Stimulated activated CD8-positive, alpha-beta memory T cell treated with anti-CD3 and anti-CD28 coated beads, Interleukin-12 subunit alpha, Interleukin-12 subunit beta, amount 100 ng/mL, for 1 hour (primary cell): Measurements from ENCODE around the gene FFAR1.

ENCODE experiments used
- DNase-seq: peaks from one replicate; pipeline ENCODE4 v3.0.0-alpha.2; 2020; ENCODE audit warnings: low read depth

The FFAR1 gene, protein sequence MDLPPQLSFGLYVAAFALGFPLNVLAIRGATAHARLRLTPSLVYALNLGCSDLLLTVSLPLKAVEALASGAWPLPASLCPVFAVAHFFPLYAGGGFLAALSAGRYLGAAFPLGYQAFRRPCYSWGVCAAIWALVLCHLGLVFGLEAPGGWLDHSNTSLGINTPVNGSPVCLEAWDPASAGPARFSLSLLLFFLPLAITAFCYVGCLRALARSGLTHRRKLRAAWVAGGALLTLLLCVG (N-terminal part only)

DNA sequence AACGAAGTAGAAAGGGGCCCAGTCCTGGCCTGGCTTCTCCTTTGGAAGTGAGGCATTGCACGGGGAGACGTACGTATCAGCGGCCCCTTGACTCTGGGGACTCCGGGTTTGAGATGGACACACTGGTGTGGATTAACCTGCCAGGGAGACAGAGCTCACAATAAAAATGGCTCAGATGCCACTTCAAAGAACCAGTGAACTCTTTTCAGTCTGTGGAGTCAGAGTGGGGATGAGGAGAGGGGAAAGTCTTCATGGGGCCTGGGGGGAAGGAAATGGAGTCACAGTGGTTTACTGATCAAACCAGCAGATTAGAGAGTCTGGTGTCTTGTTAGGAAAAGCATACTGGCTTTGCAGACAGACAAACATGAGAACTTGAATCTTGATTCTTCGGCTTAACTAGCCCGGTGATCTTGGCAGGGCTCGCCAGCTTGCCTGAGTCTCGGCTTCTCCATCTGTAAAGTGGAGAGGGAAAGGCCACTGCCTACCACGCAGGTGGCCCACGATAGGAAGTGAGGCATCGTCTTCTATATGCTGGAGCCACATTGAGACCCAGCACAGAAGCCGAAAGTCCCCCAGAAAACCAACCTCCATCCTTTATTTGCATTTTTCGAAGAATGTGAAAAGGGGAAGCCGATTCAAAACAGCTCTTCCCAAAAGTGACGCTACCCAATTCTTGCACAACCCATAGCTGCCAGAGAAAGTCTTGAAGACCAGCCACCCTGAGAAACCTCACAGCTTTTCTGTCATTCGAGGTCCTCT lies at the start of gene FFAR1:
Gene FFAR1, plus strand, starts transcription at position 732 of the 759 bp plus-strand sequence. CDS start 3,650 bp downstream, outside the sequence.
- no peak for DNase-seq

GRCh38 chr19:35297922-35298321 lies 49.8 kb upstream of the FFAR1 start:
- no peak for DNase-seq

- DNase-seq: no peak
These were observed 49.1 kb upstream of the FFAR1 start for GRCh38 chr19:35298561-35298972.

- no peak for DNase-seq
These were observed 48.0 kb upstream of the FFAR1 start for GRCh38 chr19:35299523-35300338.

DNA sequence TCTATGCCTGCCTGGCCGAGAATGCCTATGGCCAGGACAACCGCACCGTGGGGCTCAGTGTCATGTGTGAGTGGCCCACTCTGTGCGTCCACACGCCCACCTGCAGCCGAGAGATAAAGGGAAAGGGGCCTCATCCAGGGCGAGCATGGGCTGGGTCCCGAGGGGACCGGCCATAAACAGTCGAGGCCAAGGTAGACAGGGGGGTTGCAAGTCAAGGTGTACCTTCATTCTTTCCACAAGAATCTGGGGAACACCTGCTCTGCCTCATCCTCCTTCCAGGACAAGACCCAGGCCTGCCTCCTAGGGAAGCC lies 47.4 kb upstream of the FFAR1 start:
- DNase-seq: no peak

DNA sequence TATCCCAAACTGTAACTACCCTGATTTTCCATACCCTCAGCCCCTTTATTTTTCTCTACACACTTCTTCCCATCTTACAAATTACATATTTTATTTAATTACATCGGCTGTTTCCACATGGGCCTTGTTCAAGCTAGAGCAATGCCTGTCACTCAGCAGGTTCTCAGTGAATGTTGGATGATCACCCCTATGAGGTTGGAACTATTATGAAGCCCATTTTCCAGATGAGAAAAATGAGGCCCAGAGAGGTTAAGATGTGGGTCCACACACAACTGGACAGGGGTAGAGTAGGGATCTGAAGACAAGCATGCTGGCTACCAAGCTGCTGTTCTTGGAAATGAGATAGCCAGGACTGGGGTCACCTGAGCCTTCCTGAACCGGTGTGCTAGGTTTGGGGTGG lies 45.7 kb upstream of the FFAR1 start:
- DNase-seq: no peak

GRCh38 chr19:35302446-35302845 lies 45.3 kb upstream of the FFAR1 start:
- no peak for DNase-seq

GRCh38 chr19:35303357-35303915 lies 44.3 kb upstream of the FFAR1 start:
- no peak for DNase-seq

DNA sequence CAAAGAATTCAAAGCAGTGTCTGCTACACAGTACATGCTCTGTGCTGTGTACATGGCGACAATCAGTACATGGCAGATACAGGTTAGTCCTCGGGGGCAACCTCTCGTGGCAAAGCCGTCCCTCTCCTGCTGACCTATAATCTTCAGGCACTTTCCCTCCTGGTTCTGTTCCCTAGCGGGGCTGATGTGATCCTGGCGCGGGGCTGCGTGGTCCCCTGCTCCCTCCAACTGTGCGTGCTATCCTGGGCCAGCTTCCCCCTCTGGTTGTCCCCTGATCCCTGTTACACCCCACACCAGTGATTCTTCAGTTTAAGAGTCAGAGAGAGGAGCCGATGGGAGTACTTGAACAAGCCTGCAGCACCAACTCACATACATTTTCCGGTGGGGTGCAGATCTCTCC lies 43.7 kb upstream of the FFAR1 start:
- DNase-seq: no peak

DNA sequence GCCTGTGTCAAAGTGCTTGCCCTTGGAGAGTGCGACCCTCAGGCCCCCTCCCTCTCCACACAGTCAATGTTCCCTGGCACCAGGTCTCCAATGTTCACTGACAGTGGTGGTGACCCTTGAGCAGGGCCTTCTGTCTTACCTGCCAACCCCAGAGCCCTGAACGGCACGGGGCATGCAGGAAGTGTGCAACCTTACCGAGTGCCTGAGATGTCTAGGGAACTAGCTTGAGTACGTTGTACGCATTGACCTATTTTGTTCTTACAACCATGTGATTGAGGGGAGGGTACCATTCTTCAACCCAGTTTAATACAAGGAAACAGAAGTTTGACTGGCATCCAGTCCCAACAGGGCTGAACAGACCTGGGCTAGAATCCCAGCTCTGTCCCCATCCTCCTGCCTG lies 42.5 kb upstream of the FFAR1 start:
- DNase-seq: no peak

GRCh38 chr19:35306473-35307246 lies 41.0 kb upstream of the FFAR1 start:
- DNase-seq: no peak

- DNase-seq: no peak
These were observed 39.8 kb upstream of the FFAR1 start for GRCh38 chr19:35307931-35308330.

DNA sequence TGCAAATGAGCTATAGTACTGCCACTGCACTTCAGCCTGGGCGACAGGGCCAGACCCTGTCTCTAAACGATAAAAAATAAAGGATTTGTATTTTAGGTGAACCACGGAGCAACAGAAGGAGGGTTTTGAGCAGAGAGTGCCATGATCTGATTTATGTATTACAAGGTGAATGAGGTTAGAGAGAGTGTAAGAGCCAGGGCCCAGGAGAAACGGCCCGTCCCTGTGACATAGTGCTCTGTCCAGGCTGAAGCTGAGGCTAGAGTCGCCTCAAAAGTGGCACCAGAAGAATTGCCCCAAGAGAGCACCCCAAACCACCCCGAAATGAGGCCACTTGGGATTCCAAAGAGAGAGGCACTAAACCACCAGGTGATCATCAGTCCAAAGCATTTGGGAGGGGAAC lies 38.8 kb upstream of the FFAR1 start:
- DNase-seq: no peak

- no peak for DNase-seq
These were observed 38.0 kb upstream of the FFAR1 start for GRCh38 chr19:35309481-35310279.

- no peak for DNase-seq
These were observed 37.4 kb upstream of the FFAR1 start for GRCh38 chr19:35310331-35310730.

DNA sequence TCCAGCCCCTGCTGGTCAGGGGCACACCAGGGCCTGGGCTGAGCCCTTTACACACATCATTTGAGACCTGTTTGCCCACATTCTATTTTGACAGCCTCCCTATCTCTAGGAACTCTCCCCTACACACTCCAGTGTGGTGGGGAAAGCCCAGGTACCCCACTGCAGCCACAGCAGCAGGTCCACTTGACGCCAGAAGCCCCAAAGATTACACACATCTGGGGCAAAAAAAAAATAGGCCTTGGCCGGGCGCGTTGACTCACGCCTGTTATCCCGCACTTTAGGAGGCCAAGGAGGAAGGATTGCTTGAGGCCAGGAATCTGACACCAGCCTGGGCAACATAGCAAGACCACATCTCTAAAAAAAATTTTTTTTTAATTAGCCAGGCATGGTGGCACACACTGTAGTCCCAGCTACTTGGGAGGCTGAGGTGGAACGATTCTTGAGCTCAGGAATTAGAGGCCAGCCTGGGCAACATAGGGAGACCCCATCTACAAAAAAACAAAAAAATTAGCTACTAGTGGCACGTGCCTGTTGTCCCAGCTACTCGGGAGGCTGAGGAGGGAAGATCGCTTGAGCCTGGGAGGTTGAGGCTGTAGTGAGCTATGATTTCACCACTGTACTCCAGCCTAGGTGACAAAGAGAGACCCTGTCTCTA lies 36.8 kb upstream of the FFAR1 start:
- no peak for DNase-seq

DNA sequence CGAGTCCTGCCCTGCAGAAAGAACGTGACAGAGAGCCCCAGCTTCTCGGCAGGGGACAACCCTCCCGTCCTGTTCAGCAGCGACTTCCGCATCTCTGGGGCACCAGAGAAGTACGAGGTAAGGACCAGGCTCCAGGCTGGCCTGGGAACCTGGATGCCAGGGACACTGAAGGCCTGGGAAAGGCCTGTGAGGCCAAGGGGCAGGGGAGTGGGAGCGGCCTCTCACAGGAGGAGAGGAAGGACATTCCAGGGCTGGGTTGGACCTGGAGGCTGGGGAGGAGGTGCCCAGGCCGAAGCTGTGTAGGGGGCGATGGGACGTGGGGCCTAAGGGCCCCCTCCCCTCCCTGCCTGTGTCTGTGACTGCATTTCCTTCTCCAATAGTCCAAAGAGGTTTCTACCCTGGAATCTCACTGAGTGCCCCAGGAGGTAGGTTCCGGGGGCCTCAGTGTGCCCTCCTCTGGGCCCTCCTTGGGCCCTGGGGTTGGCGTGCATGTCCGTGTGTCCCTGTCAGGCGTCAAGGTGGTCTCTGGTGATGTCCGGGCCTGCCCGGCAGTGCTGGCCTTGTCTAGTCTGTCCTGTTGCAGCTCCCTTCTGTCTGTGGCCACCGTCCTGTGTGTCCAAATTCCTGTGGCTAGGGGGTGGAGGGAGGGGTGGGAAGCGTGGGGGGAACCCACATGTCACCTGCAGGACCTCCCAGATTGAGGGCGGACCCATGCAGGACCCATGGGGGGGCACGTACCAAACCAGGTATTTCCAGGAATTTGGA lies 35.6 kb upstream of the FFAR1 start:
- no peak for DNase-seq

DNA sequence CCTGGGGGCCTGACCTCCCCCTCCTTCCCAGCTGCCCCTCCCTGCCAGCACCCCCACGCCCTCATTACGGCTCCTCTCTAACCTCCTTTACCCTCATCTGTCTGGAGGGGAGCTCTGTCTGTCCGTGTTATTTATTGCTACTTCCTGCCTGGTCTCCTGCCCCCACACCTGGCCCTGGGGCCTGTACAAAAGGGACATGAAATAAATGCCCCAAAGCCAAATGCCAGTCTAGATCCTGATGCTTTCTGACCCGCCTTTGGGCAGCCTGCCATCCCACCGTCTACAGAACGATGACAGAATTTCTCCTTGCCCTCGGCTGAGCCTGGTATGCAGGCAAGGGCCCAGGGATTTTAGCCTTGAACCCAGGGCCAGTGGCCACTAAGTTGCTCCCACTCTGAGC lies 34.1 kb upstream of the FFAR1 start:
- DNase-seq: no peak

DNA sequence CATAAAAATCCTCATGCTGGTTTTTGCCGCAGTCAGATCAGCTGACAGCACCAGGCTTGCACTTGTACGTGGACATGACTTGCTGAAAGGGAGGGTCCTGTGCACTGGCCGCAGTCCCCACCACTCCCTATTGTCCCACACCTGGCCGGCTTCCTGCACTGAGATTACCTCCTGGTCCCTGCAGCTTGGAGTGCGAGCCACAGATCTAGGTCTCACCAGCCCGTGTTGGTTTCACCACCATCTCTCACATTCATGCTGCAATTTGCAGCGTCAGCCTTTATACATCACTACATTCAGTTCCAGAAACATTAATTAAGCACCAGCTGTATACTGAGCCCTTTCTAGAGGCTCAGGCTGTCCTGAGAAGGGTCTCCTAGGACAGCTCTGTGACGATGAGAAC lies 33.7 kb upstream of the FFAR1 start:
- DNase-seq: no peak
